Measurements from ENCODE around the gene STAG1. TPM values are rescaled to one million over a fixed set of nuclear protein-coding genes. Genes with fewer than 3 reads are reported as not detected.

STAG1 gene
- polyA plus RNA-seq, 1 donor from 2014 or later, result 30.8 TPM

DNA sequence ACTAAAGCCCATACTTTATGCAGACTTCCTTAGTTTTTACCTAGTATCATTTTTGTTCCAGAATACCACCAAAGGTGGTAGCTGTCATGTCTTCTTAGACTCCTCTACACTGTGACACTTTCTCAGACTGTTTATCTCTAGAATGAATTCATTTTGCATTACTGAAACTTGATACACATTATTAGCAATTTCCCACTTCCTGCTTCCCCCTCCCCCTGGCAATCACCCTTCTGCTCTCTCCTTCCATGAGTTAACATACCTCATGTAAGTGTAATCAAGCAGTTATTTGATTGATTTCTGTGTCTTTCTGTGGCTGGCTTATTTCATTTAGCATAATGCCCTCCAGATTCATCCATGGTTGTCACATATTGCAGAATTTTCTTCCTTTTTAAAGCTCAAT, 204.9 kb downstream of the STAG1 start:
- H3K79me2 ChIP-seq (replicated peaks; ENCODE audit: insufficient read depth, low read length), result no peaks in the 10 kb centered on the region

DNA sequence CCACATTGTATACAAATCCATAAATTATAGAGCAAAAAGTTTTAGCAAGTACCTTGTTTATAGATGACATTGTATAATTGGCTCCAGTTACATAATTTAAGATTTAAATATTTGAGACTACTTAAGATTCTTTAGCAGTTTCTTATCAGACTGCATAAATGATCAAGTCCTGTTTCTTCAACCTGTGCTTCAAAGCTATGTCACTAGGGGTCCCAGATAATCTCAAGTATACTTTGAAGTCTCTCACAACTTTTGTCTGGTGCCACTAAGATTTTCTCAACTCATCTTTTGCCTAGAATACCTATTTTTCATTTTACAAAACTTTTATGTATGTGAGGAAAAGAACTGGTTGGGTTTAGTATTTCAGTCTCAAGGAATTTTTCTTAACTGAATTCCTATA, 205.5 kb downstream of the STAG1 start:
- no peaks in the 10 kb centered on the region for H4K20me1 ChIP-seq (ENCODE audit: insufficient read depth)
- H3K27me3 ChIP-seq (ENCODE audit: insufficient read depth, low read depth, low read length), result no peaks in the 10 kb centered on the region
- no peaks in the 10 kb centered on the region for H3K36me3 ChIP-seq (ENCODE audit: insufficient read depth, low read length)
- TF ChIP-seq MXI1 (conservative IDR thresholded peaks at IDR 0.05; ENCODE audit: poor library complexity, severe bottlenecking) (no peak), REST (IDR thresholded peaks at IDR 0.05; ENCODE audit: borderline replicate concordance) (no peak), RAD21 (conservative IDR thresholded peaks at IDR 0.05) (no peak), EZH2 (IDR thresholded peaks at IDR 0.05; ENCODE audit: borderline replicate concordance, insufficient read depth, low read length, poor library complexity, severe bottlenecking) (no peak), POLR2AphosphoS5 (IDR thresholded peaks at IDR 0.05) (no peak)
- TF ChIP-seq, protein P1, sequence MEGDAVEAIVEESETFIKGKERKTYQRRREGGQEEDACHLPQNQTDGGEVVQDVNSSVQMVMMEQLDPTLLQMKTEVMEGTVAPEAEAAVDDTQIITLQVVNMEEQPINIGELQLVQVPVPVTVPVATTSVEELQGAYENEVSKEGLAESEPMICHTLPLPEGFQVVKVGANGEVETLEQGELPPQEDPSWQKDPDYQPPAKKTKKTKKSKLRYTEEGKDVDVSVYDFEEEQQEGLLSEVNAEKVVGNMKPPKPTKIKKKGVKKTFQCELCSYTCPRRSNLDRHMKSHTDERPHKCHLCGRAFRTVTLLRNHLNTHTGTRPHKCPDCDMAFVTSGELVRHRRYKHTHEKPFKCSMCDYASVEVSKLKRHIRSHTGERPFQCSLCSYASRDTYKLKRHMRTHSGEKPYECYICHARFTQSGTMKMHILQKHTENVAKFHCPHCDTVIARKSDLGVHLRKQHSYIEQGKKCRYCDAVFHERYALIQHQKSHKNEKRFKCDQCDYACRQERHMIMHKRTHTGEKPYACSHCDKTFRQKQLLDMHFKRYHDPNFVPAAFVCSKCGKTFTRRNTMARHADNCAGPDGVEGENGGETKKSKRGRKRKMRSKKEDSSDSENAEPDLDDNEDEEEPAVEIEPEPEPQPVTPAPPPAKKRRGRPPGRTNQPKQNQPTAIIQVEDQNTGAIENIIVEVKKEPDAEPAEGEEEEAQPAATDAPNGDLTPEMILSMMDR (IDR thresholded peaks at IDR 0.05; ENCODE audit: poor library complexity, severe bottlenecking), result no peak
- no peak overlapping the region for H3K27ac ChIP-seq (ENCODE audit: low read length)
- no peak overlapping the region for H3K4me3 ChIP-seq (ENCODE audit: low read length)
- no peak overlapping the region for H2AFZ ChIP-seq (ENCODE audit: low read depth, low read length)
- H3K9ac ChIP-seq (ENCODE audit: low read length), result no peak overlapping the region
- no peaks in the 10 kb centered on the region for H3K9me2 ChIP-seq (ENCODE audit: insufficient read depth, low read length)
- no peak overlapping the region for H3K4me2 ChIP-seq (ENCODE audit: low read length)
- no peaks in the 10 kb centered on the region for H3K79me2 ChIP-seq (replicated peaks; ENCODE audit: insufficient read depth, low read length)
- H3K9me3 ChIP-seq (ENCODE audit: low read length), result no peaks in the 10 kb centered on the region
- H3F3A ChIP-seq (ENCODE audit: insufficient read depth, low read length, poor library complexity, severe bottlenecking), result no peaks in the 10 kb centered on the region

More for the DNA sequence above, 204.9 kb downstream of the STAG1 start:
- Histone ChIP-seq H3K9me2 (ENCODE audit: insufficient read depth, low read length) (no peaks in the 10 kb centered on the region), H3K4me2 (ENCODE audit: low read length) (no peak overlapping the region), H2AFZ (ENCODE audit: low read depth, low read length) (no peak overlapping the region), H3K27ac (ENCODE audit: low read length) (no peak overlapping the region), H3K9ac (ENCODE audit: low read length) (no peak overlapping the region), H3K27me3 (ENCODE audit: insufficient read depth, low read depth, low read length) (no peaks in the 10 kb centered on the region), H3K9me3 (ENCODE audit: low read length) (no peaks in the 10 kb centered on the region), H3K36me3 (ENCODE audit: insufficient read depth, low read length) (no peaks in the 10 kb centered on the region), H3F3A (ENCODE audit: insufficient read depth, low read length, poor library complexity, severe bottlenecking) (no peaks in the 10 kb centered on the region), H3K4me3 (ENCODE audit: low read length) (no peak overlapping the region), H4K20me1 (ENCODE audit: insufficient read depth) (no peaks in the 10 kb centered on the region)
- TF ChIP-seq TAF1 (IDR thresholded peaks at IDR 0.05; ENCODE audit: low read depth) (no peak), REST (IDR thresholded peaks at IDR 0.05; ENCODE audit: borderline replicate concordance) (no peak), RAD21 (conservative IDR thresholded peaks at IDR 0.05) (no peak), SMC3 (conservative IDR thresholded peaks at IDR 0.05; ENCODE audit: poor library complexity) (no peak), EZH2 (IDR thresholded peaks at IDR 0.05; ENCODE audit: borderline replicate concordance, insufficient read depth, low read length, poor library complexity, severe bottlenecking) (no peak), MXI1 (conservative IDR thresholded peaks at IDR 0.05; ENCODE audit: poor library complexity, severe bottlenecking) (no peak), POLR2AphosphoS5 (IDR thresholded peaks at IDR 0.05) (no peak), EP300 (conservative IDR thresholded peaks at IDR 0.05; ENCODE audit: poor library complexity, severe bottlenecking) (no peak)
- TF ChIP-seq, protein P1 (IDR thresholded peaks at IDR 0.05; ENCODE audit: poor library complexity, severe bottlenecking), result no peak

Data from neural cell (in vitro differentiated cells).